ENCODE measurements around the gene ANKS6.

GRCh38 chr9:98838155-98838867 lies 42.0 kb upstream of the ANKS6 start:
- TF ChIP-seq CTCF (IDR thresholded peaks at IDR 0.05) (no peak), POLR2A (IDR thresholded peaks at IDR 0.05) (no peak)
